ENCODE data around the gene CXXC5. TPM values are rescaled to one million over a fixed set of nuclear protein-coding genes. Genes with fewer than 3 reads are reported as not detected.

Gene CXXC5
- total and polyA plus RNA-seq, 9 of the 15 experiments (the other 6 are each of a cell fraction or from before 2014, with no cell fraction given), result 1.9 to 123 (median 45.8) TPM

DNA sequence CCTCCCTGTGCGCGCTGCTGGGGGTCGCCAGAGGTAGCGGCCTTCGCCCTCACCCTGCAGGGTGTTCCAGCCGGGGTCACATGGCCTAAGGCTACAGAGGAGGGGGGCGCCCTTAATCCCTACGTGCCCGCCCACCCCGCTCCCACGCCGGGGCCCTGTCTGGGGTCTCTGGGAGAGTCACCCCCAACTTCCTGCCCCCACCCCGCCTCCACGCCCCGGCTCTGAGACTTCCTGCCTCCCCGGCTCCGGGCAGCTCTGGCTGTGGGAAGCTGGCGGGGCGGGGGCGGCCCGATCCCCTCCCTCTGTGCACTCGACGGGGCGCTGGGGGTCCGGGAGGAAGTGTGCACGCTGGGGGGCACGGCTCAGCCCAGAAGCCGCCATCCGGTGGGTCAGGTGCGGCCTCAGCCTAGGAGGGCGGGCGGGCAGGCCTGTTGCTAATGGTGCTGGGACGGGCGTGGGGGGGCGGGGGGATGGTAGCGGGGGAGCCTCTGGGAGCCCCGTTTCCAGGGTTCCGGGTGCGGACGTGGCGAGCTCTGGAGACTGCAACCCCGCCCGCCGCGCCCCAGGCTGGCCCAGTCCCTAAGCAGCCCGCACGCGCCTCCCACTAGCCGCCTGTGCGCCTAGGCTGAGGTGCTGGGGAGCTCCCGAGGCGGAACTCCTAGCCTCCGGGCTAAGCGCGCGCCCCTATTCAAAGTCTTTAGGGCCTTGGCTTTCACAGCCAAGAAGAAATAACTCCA, 61.6 kb downstream of the CXXC5 start (continued):
- TF ChIP-seq MAZ (CRISPR knock-in tag; conservative IDR thresholded peaks at IDR 0.05 in 1 of 2, IDR thresholded peaks at IDR 0.05 in 1 of 2) (peak in 1 of 2 experiments; percentile 10; a peak in 1 of 4 replicates), ZBTB7A (IDR thresholded peaks at IDR 0.05; ENCODE audit: borderline replicate concordance, control insufficient read depth, low read depth, low read length) (peak; percentile 62; the same call in 1 of the 2 replicates), NBN (IDR thresholded peaks at IDR 0.05; ENCODE audit: low read depth) (no peak), HBP1 (CRISPR knock-in tag; IDR thresholded peaks at IDR 0.05) (no peak), BRD9 (IDR thresholded peaks at IDR 0.05; ENCODE audit: low read depth, partially characterized antibody) (no peak), NFYB (IDR thresholded peaks at IDR 0.05; ENCODE audit: extremely low read depth, insufficient read length) (no peak), ZNF224 (CRISPR knock-in tag; IDR thresholded peaks at IDR 0.05) (no peak), HOXB6 (CRISPR knock-in tag; IDR thresholded peaks at IDR 0.05; ENCODE audit: borderline replicate concordance) (no peak), SETDB1 (IDR thresholded peaks at IDR 0.05; ENCODE audit: low read length) (no peak), OTX1 (CRISPR knock-in tag; IDR thresholded peaks at IDR 0.05) (no peak), NCOA4 (IDR thresholded peaks at IDR 0.05; ENCODE audit: partially characterized antibody) (no peak)
- TF ChIP-seq, protein P1, sequence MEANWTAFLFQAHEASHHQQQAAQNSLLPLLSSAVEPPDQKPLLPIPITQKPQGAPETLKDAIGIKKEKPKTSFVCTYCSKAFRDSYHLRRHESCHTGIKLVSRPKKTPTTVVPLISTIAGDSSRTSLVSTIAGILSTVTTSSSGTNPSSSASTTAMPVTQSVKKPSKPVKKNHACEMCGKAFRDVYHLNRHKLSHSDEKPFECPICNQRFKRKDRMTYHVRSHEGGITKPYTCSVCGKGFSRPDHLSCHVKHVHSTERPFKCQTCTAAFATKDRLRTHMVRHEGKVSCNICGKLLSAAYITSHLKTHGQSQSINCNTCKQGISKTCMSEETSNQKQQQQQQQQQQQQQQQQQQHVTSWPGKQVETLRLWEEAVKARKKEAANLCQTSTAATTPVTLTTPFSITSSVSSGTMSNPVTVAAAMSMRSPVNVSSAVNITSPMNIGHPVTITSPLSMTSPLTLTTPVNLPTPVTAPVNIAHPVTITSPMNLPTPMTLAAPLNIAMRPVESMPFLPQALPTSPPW (CRISPR knock-in tag; IDR thresholded peaks at IDR 0.05), result peak; percentile 9

All from K562 (cell line).